HG03103 (cell line): ENCODE results near the gene ASCL4.
A peak's percentile ranks its signal among the peaks of the same experiment; 100 is the strongest.
"Not testable (repeated sequence)": the region's sequence is repeated elsewhere in the genome, so short reads cannot be mapped to it uniquely, and the experiment has no call there.

Experiments used
- ATAC-seq: cut with Tn5 transposase; IDR thresholded peaks from one replicate; pipeline ENCODE4 v1.9.1; 2021; ENCODE audit warnings: low read depth; ENCODE audit not compliant: unreplicated experiment

ASCL4 gene

GRCh38 chr12:107774349-107775029 is at the start of gene ASCL4:
ASCL4 (plus strand) TSS chr12:107774704; CDS start chr12:107775219, 515 bp downstream.
- ATAC-seq, result no peak

GRCh38 chr12:107727327-107727726 is 47.2 kb upstream of the ASCL4 start:
- not testable (repeated sequence) for ATAC-seq

DNA sequence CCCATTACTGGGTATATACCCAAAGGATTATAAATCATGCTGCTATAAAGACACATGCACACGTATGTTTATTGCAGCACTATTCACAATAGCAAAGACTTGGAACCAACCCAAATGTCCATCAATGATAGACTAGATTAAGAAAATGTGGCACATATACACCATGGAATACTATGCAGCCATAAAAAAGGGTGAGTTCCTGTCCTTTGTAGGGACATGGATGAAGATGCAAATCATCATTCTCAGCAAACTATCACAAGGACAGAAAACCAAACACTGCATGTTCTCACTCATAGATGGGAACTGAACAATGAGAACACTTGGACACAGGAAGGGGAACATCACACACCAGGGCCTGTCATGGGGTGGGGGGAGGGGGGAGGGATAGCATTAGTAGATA is 46.8 kb upstream of the ASCL4 start:
- ATAC-seq, result not testable (repeated sequence)

DNA sequence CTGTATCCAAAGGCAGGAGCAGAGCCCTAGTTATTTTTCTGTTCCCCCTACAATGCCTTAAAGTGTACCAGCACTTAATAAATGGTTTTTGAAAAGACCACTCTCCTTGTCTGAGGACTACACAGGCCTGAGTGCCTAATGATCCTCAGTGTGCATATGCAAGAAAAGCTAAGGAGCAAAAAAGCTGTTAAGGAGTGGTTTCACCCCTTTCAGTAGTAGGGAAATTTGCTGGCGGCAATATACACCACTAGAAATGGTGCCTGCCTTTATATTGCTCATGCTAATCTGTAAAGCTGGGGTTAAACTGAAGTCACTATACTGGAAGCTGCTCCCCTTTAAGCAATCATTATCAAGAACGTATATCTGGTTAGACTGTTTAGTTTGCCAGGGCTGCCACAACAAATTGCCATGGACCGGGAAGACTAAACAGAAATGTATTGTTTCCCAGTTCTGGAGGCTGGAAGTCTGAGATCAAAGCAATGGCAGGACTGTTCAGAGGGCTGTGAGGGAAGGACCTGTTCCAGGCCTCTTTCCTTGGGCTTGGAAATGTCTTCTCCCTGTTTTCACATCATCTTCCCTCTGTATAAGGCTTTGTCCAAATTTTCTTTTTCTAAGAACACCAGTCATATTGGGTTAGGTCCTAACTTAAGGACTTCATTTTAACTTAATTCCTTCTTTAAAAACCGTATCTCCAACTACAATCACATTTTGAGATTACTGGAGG is 43.7 kb upstream of the ASCL4 start:
- no peak for ATAC-seq

DNA sequence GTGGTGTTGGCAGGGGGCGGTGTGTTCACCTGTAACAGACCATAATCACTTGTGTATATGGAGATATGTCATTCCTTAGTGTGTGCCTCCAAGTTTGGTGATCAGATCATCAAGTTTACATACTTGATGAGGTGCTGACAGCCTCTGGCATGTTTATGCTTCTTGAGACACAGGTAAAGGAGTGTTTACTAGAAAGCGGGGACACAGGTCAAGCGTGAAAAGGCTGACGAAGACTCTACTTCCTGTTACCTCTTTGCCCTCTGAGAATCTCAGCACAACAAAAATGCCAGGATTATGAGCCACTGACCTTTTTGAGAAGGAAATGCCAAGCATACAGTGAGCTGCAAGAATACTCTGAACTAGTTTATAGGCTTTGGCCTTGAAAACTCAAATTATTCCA is 43.1 kb upstream of the ASCL4 start:
- no peak for ATAC-seq

- no peak for ATAC-seq
Observed at GRCh38 chr12:107732365-107732764, 42.1 kb upstream of the ASCL4 start.

GRCh38 chr12:107734139-107734538 is 40.4 kb upstream of the ASCL4 start:
- ATAC-seq, result no peak

GRCh38 chr12:107735763-107736162 is 38.7 kb upstream of the ASCL4 start:
- ATAC-seq, result no peak

DNA sequence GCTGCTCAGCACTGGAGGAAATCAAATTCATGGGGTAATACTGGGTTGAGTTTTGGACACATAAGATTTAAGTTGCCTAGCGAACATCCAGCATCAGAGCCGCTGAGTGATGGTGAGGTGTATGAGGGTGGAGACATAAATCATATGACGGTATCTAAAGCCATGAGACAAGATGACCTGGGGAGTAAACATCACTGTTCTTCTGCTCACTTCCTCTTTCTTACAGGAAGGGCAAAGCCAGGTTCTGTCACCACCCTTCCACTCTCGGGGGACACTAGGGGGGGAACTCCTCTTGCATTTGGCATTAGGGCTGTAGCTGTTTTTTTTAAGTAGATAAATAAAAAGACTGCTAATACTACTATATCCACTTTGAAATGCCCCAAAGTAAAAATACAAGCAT is 37.6 kb upstream of the ASCL4 start:
- peak; percentile 99 for ATAC-seq

DNA sequence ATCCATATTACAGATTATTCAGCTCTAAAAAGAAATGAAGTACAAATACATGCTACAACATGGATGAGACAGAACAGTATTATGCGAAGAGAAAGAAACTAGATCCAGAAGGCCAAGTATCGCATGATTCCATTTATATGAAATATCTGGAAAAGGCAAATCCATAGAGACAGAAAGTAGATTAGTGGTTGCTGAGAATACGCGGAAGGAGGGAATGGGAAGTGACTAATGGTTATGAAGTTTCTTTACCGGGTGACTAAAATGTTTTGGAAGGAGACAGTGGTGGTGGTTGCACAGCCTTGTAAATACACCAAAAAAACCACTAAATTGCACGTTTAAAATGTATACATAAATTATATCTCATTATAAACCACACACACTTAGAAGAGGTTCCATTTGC is 26.0 kb upstream of the ASCL4 start:
- no peak for ATAC-seq

DNA sequence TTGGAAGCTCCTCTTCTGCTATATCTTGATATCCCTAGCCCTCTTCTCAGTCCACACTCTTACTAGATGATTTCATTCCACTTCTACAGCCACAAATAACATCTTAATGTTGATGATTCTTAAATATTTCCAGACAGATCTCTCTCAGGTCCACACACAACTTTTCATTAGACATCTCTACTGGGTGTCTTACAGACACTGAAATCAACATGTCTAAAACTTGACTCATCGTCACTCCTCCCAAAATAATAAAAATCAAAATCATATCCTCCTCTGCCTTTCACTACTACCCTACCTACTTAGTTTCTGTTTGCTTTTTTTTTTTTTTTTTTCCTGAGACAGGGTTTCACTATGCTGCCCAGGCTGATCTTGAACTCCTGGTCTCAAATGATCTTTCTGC is 25.4 kb upstream of the ASCL4 start:
- ATAC-seq, result no peak

DNA sequence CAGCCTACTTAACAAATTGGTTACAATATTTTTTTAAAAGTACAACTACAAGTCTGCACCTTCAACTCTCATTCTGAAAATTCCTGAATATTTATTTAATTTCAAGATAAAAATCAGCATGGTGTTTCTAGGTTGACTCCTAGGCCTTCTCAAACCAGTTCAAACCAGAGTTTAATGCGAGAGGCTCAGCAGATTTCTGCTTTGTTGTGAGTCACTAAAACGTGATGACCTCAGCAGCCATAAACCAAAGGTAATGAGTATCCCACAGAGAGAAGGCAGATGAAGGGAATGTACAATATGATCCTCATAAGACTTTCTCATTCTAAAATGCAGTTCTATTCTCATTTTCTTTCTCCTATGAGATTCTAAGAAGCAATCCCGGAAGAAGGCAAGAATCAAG is 15.1 kb upstream of the ASCL4 start:
- ATAC-seq, result no peak

DNA sequence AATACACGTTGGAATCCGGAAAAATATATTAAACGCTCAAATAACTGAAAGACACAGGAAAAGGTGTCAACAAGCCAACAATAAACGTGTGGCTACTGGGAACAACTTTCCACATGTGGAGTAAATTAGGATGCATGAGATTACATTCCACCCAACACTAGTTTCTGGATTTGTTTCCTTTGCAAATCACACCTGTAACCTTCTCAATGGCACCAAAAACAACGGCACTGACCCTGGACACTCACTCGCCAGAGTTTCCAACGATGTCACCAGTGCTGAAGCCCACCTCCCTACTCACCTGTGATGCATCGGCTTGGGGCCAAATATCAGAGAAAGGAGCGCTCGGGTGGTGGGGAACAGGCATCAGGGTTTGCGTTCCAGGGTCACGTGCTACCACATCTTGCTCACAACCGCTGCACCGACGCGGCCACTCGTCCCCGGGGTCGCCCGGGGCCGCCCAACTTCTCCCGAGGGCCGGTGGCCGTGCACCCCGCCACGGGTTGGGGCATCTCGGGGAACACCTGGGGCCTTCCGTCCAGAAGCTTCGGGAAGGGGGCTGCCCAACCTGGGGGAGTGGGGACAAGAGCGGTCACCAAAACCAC is 14.2 kb upstream of the ASCL4 start:
- peak; percentile 27 for ATAC-seq

- peak; percentile 83 for ATAC-seq
Observed at GRCh38 chr12:107760809-107761501, 13.5 kb upstream of the ASCL4 start, which contains the start of gene PRDM4. PRDM4 (minus strand) TSS chr12:107761137; CDS start chr12:107760515, 622 bp downstream.

DNA sequence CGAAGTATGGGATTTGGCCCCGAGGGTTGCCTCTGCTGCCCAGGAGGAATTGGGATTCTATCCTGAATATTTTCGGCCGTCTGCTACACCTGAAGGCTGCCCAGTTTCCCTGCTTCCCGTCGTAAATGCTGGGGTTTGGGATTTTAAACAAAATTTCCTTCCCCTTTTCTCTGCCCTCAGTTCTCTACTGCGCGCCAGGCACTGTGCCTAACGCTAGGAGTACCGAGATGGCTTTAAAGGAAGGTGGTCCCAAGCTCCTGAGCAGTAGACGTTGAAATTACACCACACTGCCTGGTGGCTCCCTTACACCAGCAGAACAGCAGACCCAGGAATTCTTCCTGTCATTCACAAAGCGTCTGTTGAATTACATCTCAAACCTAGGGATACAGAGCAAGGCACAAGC is 13.0 kb upstream of the ASCL4 start:
- no peak for ATAC-seq

- ATAC-seq, result no peak
Observed at GRCh38 chr12:107762874-107763273, 11.6 kb upstream of the ASCL4 start.

GRCh38 chr12:107764626-107765025 is 9.9 kb upstream of the ASCL4 start:
- ATAC-seq, result no peak

- no peak for ATAC-seq
Observed at GRCh38 chr12:107765316-107765715, 9.2 kb upstream of the ASCL4 start.

DNA sequence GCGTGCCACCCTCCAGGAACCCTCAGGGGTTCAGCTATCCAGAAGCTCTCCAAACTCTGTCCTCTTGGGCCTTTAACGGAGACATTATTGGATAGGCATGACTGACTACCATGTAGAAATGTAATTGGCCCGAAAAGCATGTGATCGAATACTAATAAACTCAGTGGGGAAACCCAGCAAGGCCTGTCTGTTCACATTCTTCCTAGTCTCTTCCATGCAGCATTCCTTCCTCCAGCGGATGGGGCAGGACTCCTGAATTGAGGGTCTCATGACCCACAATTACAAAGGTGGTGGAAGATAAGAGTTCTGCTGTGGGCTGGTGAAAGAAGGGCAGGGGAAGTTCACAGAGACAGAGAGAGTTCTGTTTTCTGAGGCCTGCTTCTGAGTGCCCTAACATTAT is 7.0 kb upstream of the ASCL4 start:
- ATAC-seq, result no peak

DNA sequence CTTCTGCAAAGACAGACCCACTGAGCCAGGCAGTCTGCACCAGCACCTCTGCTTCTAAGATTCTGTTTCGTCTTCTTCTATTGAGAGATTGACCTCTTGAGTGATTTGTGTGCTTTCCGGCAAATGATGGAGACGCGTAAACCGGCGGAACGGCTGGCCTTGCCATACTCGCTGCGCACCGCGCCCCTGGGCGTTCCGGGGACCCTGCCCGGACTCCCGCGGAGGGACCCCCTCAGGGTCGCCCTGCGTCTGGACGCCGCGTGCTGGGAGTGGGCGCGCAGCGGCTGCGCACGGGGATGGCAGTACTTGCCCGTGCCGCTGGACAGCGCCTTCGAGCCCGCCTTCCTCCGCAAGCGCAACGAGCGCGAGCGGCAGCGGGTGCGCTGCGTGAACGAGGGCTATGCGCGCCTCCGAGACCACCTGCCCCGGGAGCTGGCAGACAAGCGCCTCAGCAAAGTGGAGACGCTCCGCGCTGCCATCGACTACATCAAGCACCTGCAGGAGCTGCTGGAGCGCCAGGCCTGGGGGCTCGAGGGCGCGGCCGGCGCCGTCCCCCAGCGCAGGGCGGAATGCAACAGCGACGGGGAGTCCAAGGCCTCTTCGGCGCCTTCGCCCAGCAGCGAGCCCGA is 703 bp downstream of the ASCL4 start:
- no peak for ATAC-seq

DNA sequence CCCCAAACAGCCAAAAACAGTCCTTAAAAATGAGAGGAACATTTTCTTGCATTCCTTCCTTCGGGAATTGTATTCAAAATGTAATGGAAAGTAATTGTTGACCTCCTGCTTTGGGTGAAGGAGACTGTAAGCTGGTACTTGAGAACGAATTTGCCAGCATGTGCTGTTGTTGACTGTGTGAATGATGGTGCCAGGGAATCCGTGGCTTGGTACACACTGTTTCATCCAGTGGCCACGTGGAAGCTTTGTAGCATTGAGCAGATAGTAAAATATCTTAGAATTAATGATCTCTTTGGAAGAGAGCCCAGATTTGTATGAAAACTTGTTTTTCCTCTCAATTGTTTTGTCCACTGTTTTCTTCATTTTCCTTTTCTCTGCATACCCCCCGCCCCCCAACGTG is 1.7 kb downstream of the ASCL4 start:
- no peak for ATAC-seq
